Dedifferentiated amniotic fluid mesenchymal stem cell (primary cell): ENCODE results near the gene TRIM54.

Experiments used
- DNase-seq: peaks from one replicate; pipeline ENCODE4 v3.0.0-alpha.2; 2016; ENCODE audit errors: extremely low spot score

TRIM54 gene

DNA sequence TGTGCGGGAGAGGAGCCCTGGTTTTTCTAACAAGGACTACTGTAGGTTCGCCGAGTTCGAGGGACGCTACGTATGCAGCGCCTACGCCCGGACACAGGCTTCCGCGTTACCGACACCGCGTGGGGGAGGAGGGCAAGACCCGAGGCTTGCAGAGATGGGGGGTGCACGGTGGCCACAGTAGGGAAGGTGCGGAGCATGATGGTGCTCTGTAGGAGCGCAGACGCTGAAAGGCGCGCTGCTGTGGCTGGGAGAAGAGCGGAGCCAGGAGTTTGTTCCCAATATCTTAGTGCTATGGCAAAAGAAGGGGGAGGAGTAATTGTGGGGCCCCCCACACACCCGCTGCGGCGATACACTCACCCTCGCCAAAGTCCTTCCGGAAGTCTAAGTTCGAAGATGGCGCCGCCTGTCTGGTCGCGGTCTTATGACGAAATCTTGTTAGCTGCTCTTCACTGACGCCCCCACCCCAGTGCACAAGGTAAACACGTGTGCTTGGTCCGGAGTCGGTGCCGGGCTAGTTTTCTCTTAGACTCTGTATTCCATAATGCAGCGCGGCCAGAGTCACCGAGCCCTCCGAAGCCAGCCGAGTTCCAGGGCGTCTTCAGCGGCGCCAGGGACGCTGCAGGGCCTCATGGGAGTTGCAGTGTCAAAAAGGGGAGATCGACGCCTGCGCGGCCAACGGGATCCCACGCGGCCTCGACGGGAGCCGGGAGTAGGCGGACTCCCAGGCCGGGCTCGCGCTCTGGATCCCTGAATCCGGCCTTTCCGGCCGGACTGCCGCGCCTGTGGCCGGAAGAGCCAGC lies 74.4 kb downstream of the TRIM54 start, which contains the start of gene GTF3C2:
Gene GTF3C2 (minus strand): TSS at position 383 of the 800 bp plus-strand sequence. CDS start 13,210 bp downstream, outside the sequence.
- DNase-seq: peak; percentile 97
